WTC11 (cell line): ENCODE measurements around the gene PHF11.

Source experiments
- AFF4 ChIP-seq: sonication (generic); formaldehyde crosslinking; IDR thresholded peaks from 2 replicates; pipeline ENCODE4 v1.8.1; 2023; ENCODE audit warnings: mild to moderate bottlenecking, missing genetic modification reagents, borderline replicate concordance
- ARID4B ChIP-seq: sonication (generic); formaldehyde crosslinking; IDR thresholded peaks from 2 replicates; pipeline ENCODE4 v1.8.0; 2023; ENCODE audit warnings: missing genetic modification reagents, mild to moderate bottlenecking, borderline replicate concordance
- CTCF ChIP-seq: fragments of 200-600 bp; IDR thresholded peaks from 2 replicates; pipeline ENCODE4 v1.8.0; 2022; ENCODE audit warnings: antibody characterized with exemption
- E2F4 ChIP-seq: sonication (generic); formaldehyde crosslinking; IDR thresholded peaks from 2 replicates; pipeline ENCODE4 v1.8.1; 2022; ENCODE audit warnings: low read depth, mild to moderate bottlenecking, moderate library complexity, missing genetic modification reagents, borderline replicate concordance
- EMX1 ChIP-seq: fragments of 250-450 bp; sonication (Bioruptor Pico); IDR thresholded peaks from 2 replicates; pipeline ENCODE4 v1.8.0; 2021; ENCODE audit warnings: mild to moderate bottlenecking
- ESRRA ChIP-seq: sonication (generic); formaldehyde crosslinking; IDR thresholded peaks from 2 replicates; pipeline ENCODE4 v1.8.1; 2022; ENCODE audit warnings: mild to moderate bottlenecking, missing genetic modification reagents, borderline replicate concordance
- FOXP4 ChIP-seq: sonication (generic); formaldehyde crosslinking; IDR thresholded peaks from 2 replicates; pipeline ENCODE4 v1.8.0; 2022; ENCODE audit warnings: mild to moderate bottlenecking, missing genetic modification reagents
- MAX ChIP-seq: sonication (generic); formaldehyde crosslinking; IDR thresholded peaks from 2 replicates; pipeline ENCODE4 v1.8.0; 2022; ENCODE audit warnings: mild to moderate bottlenecking, missing genetic modification reagents
- MLX ChIP-seq: sonication (generic); formaldehyde crosslinking; IDR thresholded peaks from 2 replicates; pipeline ENCODE4 v1.8.1; 2023; ENCODE audit warnings: mild to moderate bottlenecking, missing genetic modification reagents, moderate library complexity
- NR2C2 ChIP-seq: sonication (generic); formaldehyde crosslinking; IDR thresholded peaks from 2 replicates; pipeline ENCODE4 v1.8.0; 2022; ENCODE audit warnings: mild to moderate bottlenecking, missing genetic modification reagents
- RELA ChIP-seq: sonication (generic); formaldehyde crosslinking; IDR thresholded peaks from 2 replicates; pipeline ENCODE4 v1.8.1; 2022; ENCODE audit warnings: missing genetic modification reagents, mild to moderate bottlenecking, borderline replicate concordance
- USF2 ChIP-seq: sonication (generic); formaldehyde crosslinking; IDR thresholded peaks from 2 replicates; pipeline ENCODE4 v1.8.1; 2023; ENCODE audit warnings: mild to moderate bottlenecking, missing genetic modification reagents, moderate library complexity
- ZNF121 ChIP-seq: sonication (generic); formaldehyde crosslinking; IDR thresholded peaks from 2 replicates; pipeline ENCODE4 v1.8.0; 2023; ENCODE audit warnings: missing genetic modification reagents
- ZNF281 ChIP-seq: sonication (generic); formaldehyde crosslinking; IDR thresholded peaks from 2 replicates; pipeline ENCODE4 v1.8.0; 2023; ENCODE audit warnings: mild to moderate bottlenecking, missing genetic modification reagents

GRCh38 chr13:49543656-49544055 lies 47.9 kb downstream of the PHF11 start:
- TF ChIP-seq ESRRA (CRISPR knock-in tag) (no peak), CTCF (no peak), ARID4B (no peak), MLX (CRISPR knock-in tag) (no peak), EMX1 (CRISPR knock-in tag) (no peak), E2F4 (CRISPR knock-in tag) (no peak), ZNF121 (CRISPR knock-in tag) (no peak), ZNF281 (CRISPR knock-in tag) (no peak), USF2 (no peak), RELA (CRISPR knock-in tag) (no peak), FOXP4 (CRISPR knock-in tag) (no peak), NR2C2 (CRISPR knock-in tag) (no peak), MAX (CRISPR knock-in tag) (no peak), AFF4 (CRISPR knock-in tag) (no peak)
